Fibroblast of lung (primary cell): Measurements from ENCODE around the gene AFF4.

Experiments used
- CTCF ChIP-seq, 2 donors: IDR thresholded peaks in 1 of 2; conservative IDR thresholded peaks in 1 of 2; 1 replicate in 1 of 2; 2 replicates in 1 of 2; pipeline ENCODE4 v1.5.1; 2011 to 2012; ENCODE audit warnings: low read length in 2 of 2, control low read depth in 1 of 2, inconsistent platforms in 1 of 2, low read depth in 1 of 2, mild to moderate bottlenecking in 1 of 2
- EZH2 ChIP-seq: IDR thresholded peaks from 2 replicates; pipeline ENCODE4 v1.5.1; 2012; ENCODE audit warnings: low read length, control low read depth, mild to moderate bottlenecking; ENCODE audit errors: missing control alignments

GRCh38 chr5:132887283-132887682 is 76.2 kb downstream of the AFF4 start:
- no peak for TF ChIP-seq CTCF (conservative IDR thresholded peaks at IDR 0.05 in 1 of 2, IDR thresholded peaks at IDR 0.05 in 1 of 2; ENCODE audit: low read depth in 1 of 2, low read length in 2 of 2)
- no peak for TF ChIP-seq EZH2
